Upper lobe of left lung (tissue), 4 donors: Measurements from ENCODE around the gene PCBP4.

Experiments used
- CTCF ChIP-seq, 6 experiments: fragments of 450-650 bp in 4 of 6; fragments of 200-600 bp in 2 of 6; sonication (generic) in 2 of 6; IDR thresholded peaks; one replicate each; pipeline ENCODE4 v1.5.1; 2016 to 2019; ENCODE audit warnings: antibody characterized with exemption in 6 of 6
- POLR2A ChIP-seq, 4 donors: fragments of 450-650 bp; IDR thresholded peaks; one replicate each; pipeline ENCODE4 v1.5.1; 2016 to 2017; ENCODE audit warnings: antibody characterized with exemption in 4 of 4, mild to moderate bottlenecking in 2 of 4
- POLR2AphosphoS5 ChIP-seq, 2 donors: sonication (generic); formaldehyde crosslinking; IDR thresholded peaks; one replicate each; pipeline ENCODE4 v1.5.1; 2017; ENCODE audit warnings: antibody characterized with exemption in 2 of 2

DNA sequence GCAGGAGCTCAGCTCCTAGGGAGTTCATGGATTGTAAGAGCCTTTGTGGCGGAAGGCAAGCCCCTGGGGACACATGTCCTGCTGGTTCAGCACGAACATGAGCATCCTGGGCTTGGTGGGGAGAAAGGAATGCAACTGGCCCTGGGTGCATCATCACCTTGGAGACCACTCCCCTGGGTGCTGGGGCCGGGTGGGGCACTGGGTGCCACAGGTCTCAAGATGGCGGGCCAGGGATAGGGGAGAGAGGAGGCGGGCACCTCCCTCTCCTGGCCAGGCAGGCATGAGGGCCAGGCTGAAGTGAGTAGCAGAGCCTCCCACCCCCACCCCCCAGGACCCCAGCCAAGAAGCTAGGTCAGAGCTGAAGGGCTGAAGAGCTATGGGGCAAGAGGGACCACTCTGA lies 768 bp downstream of the PCBP4 start:
- no peak for TF ChIP-seq CTCF (IDR thresholded peaks at IDR 0.05)
- no peak for TF ChIP-seq POLR2A (IDR thresholded peaks at IDR 0.05)
- no peak for TF ChIP-seq POLR2AphosphoS5 (IDR thresholded peaks at IDR 0.05)
